ENCODE results near the gene WNK2.

WNK2 gene

GRCh38 chr9:93296889-93297480 is 113.0 kb downstream of the WNK2 start:
- H2AFZ ChIP-seq (ENCODE audit: low read length), result no peak overlapping the region
- peaks cover 6% of the 10 kb centered on the region for H3K79me1 ChIP-seq (ENCODE audit: low read depth, low read length)
- 100% methylated on average over 2 of the region's 17 CpGs; no CpG with 5 or more reads in 1 of the 2 donors for WGBS, 2 donors (ENCODE audit: extremely low coverage in 2 of 2, insufficient read length in 2 of 2, insufficient replicate concordance in 1 of 2)
- no peak overlapping the region for H3K27ac ChIP-seq (replicated peaks; ENCODE audit: low read length)
- H3K23ac ChIP-seq (ENCODE audit: low read depth, low read length, poor library complexity), result no peak overlapping the region
- no peak overlapping the region for H2BK120ac ChIP-seq (ENCODE audit: low read depth, low read length)
- H3K27me3 ChIP-seq (ENCODE audit: control insufficient read depth in 3 of 3, insufficient read depth in 3 of 3, low read depth in 1 of 3, low read length in 3 of 3), result no peaks in the 10 kb centered on the region
- H2BK12ac ChIP-seq (ENCODE audit: low read length), result no peak overlapping the region
- no peak overlapping the region for H2BK5ac ChIP-seq (ENCODE audit: low read length)
- no peak overlapping the region for H2BK15ac ChIP-seq (ENCODE audit: low read length)
- no peaks in the 10 kb centered on the region for H3K9me3 ChIP-seq (replicated peaks in 1 of 2; ENCODE audit: control insufficient read depth in 2 of 2, insufficient read depth in 1 of 2, low read depth in 1 of 2, low read length in 2 of 2)
- H3K36me3 ChIP-seq (replicated peaks in 1 of 2; ENCODE audit: control insufficient read depth in 2 of 2, insufficient read depth in 2 of 2, low read length in 2 of 2), result peaks cover 0 to 6% of the 10 kb centered on the region in 2 donors
- H3K4me2 ChIP-seq (ENCODE audit: insufficient read depth, low read length, poor library complexity, severe bottlenecking), result no peak overlapping the region
- H3K4me1 ChIP-seq (ENCODE audit: control insufficient read depth in 2 of 2, insufficient read depth in 1 of 2, low read depth in 1 of 2, low read length in 2 of 2), result peaks cover 0 to 5% of the 10 kb centered on the region in 2 donors
- no peak overlapping the region for H3K9ac ChIP-seq (ENCODE audit: low read depth, low read length, poor library complexity)
- no peak overlapping the region for H4K8ac ChIP-seq (ENCODE audit: low read depth, low read length)
- H3K4ac ChIP-seq (ENCODE audit: low read length), result no peak overlapping the region
- no peak for DNase-seq (ENCODE audit: low spot score)
- H3K14ac ChIP-seq (ENCODE audit: low read length), result no peak overlapping the region
- no peak overlapping the region for H3K4me3 ChIP-seq (ENCODE audit: low read length in 2 of 2)
- H4K91ac ChIP-seq (ENCODE audit: low read depth, low read length, poor library complexity), result no peak overlapping the region
- no peak overlapping the region for H3K18ac ChIP-seq (ENCODE audit: low read length)
- no peak overlapping the region for H2AK5ac ChIP-seq (ENCODE audit: low read depth, low read length)

- Histone ChIP-seq H3K27ac (replicated peaks; ENCODE audit: low read length) (no peak overlapping the region), H2BK12ac (ENCODE audit: low read length) (peak overlapping the region; percentile 16), H2AFZ (ENCODE audit: low read length) (no peak overlapping the region), H2BK5ac (ENCODE audit: low read length) (no peak overlapping the region), H3K27me3 (ENCODE audit: control insufficient read depth in 3 of 3, insufficient read depth in 3 of 3, low read depth in 1 of 3, low read length in 3 of 3) (no peaks in the 10 kb centered on the region), H3K23ac (ENCODE audit: low read depth, low read length, poor library complexity) (peak overlapping the region; percentile 85), H3K4me2 (ENCODE audit: insufficient read depth, low read length, poor library complexity, severe bottlenecking) (no peak overlapping the region), H2AK5ac (ENCODE audit: low read depth, low read length) (no peak overlapping the region), H3K79me1 (ENCODE audit: low read depth, low read length) (peaks cover 7% of the 10 kb centered on the region), H4K8ac (ENCODE audit: low read depth, low read length) (peak overlapping the region; percentile 65), H2BK15ac (ENCODE audit: low read length) (no peak overlapping the region), H3K18ac (ENCODE audit: low read length) (peak overlapping the region; percentile 57), H3K36me3 (replicated peaks in 1 of 2; ENCODE audit: control insufficient read depth in 2 of 2, insufficient read depth in 2 of 2, low read length in 2 of 2) (peaks cover 0 to 6% of the 10 kb centered on the region in 2 donors), H3K4ac (ENCODE audit: low read length) (no peak overlapping the region), H3K9ac (ENCODE audit: low read depth, low read length, poor library complexity) (peak overlapping the region; percentile 4), H3K4me1 (ENCODE audit: control insufficient read depth in 2 of 2, insufficient read depth in 1 of 2, low read depth in 1 of 2, low read length in 2 of 2) (peaks cover 0 to 5% of the 10 kb centered on the region in 2 donors), H3K14ac (ENCODE audit: low read length) (peak overlapping the region; percentile 56), H3K9me3 (replicated peaks in 1 of 2; ENCODE audit: control insufficient read depth in 2 of 2, insufficient read depth in 1 of 2, low read depth in 1 of 2, low read length in 2 of 2) (no peaks in the 10 kb centered on the region), H3K4me3 (ENCODE audit: low read length in 2 of 2) (no peak overlapping the region), H4K91ac (ENCODE audit: low read depth, low read length, poor library complexity) (no peak overlapping the region), H2BK120ac (ENCODE audit: low read depth, low read length) (no peak overlapping the region)
- DNase-seq (ENCODE audit: low spot score), result no peak
- WGBS, 2 donors (ENCODE audit: extremely low coverage in 2 of 2, insufficient read length in 2 of 2, insufficient replicate concordance in 1 of 2), result no CpG with 5 or more reads among the region's 33 CpGs
Observed at GRCh38 chr9:93297659-93298497, 113.9 kb downstream of the WNK2 start.

GRCh38 chr9:93298498-93299417 is 114.8 kb downstream of the WNK2 start:
- H3K23ac ChIP-seq (ENCODE audit: low read depth, low read length, poor library complexity), result peak overlapping the region; percentile 85
- H3K36me3 ChIP-seq (replicated peaks in 1 of 2; ENCODE audit: control insufficient read depth in 2 of 2, insufficient read depth in 2 of 2, low read length in 2 of 2), result peaks cover 0 to 6% of the 10 kb centered on the region in 2 donors
- peak overlapping the region; percentile 16 for H2BK12ac ChIP-seq (ENCODE audit: low read length)
- H3K4ac ChIP-seq (ENCODE audit: low read length), result no peak overlapping the region
- no peak overlapping the region for H2AFZ ChIP-seq (ENCODE audit: low read length)
- no peak overlapping the region for H3K4me3 ChIP-seq (ENCODE audit: low read length in 2 of 2)
- H3K27me3 ChIP-seq (ENCODE audit: control insufficient read depth in 3 of 3, insufficient read depth in 3 of 3, low read depth in 1 of 3, low read length in 3 of 3), result no peaks in the 10 kb centered on the region
- H2BK5ac ChIP-seq (ENCODE audit: low read length), result no peak overlapping the region
- H3K9ac ChIP-seq (ENCODE audit: low read depth, low read length, poor library complexity), result no peak overlapping the region
- no peak overlapping the region for H2BK120ac ChIP-seq (ENCODE audit: low read depth, low read length)
- H3K79me1 ChIP-seq (ENCODE audit: low read depth, low read length), result peaks cover 7% of the 10 kb centered on the region
- WGBS, 2 donors (ENCODE audit: extremely low coverage in 2 of 2, insufficient read length in 2 of 2, insufficient replicate concordance in 1 of 2), result no CpG with 5 or more reads among the region's 26 CpGs
- peak overlapping the region; percentile 38 for H3K14ac ChIP-seq (ENCODE audit: low read length)
- DNase-seq (ENCODE audit: low spot score), result no peak
- H2AK5ac ChIP-seq (ENCODE audit: low read depth, low read length), result no peak overlapping the region
- peak overlapping the region; percentile 92 for H4K8ac ChIP-seq (ENCODE audit: low read depth, low read length)
- H3K18ac ChIP-seq (ENCODE audit: low read length), result peak overlapping the region; percentile 38
- H2BK15ac ChIP-seq (ENCODE audit: low read length), result no peak overlapping the region
- H3K4me2 ChIP-seq (ENCODE audit: insufficient read depth, low read length, poor library complexity, severe bottlenecking), result no peak overlapping the region
- H4K91ac ChIP-seq (ENCODE audit: low read depth, low read length, poor library complexity), result no peak overlapping the region
- H3K4me1 ChIP-seq (ENCODE audit: control insufficient read depth in 2 of 2, insufficient read depth in 1 of 2, low read depth in 1 of 2, low read length in 2 of 2), result peaks cover 0 to 5% of the 10 kb centered on the region in 2 donors
- H3K9me3 ChIP-seq (replicated peaks in 1 of 2; ENCODE audit: control insufficient read depth in 2 of 2, insufficient read depth in 1 of 2, low read depth in 1 of 2, low read length in 2 of 2), result no peaks in the 10 kb centered on the region
- H3K27ac ChIP-seq (replicated peaks; ENCODE audit: low read length), result no peak overlapping the region

All from neuronal stem cell (in vitro differentiated cells).